ENCODE measurements around the gene ORMDL1.

GRCh38 chr2:189803431-189803830 is 19.3 kb upstream of the ORMDL1 start:
- TF ChIP-seq CTCF (IDR thresholded peaks at IDR 0.05): no peak
- TF ChIP-seq EP300 (IDR thresholded peaks at IDR 0.05): no peak

Measured in tibial nerve (tissue), 4 donors.